ENCODE data around the gene OR4C46. TPM values are rescaled to one million over a fixed set of nuclear protein-coding genes. Genes with fewer than 3 reads are reported as not detected.
"Not testable (repeated sequence)": the region's sequence is repeated elsewhere in the genome, so short reads cannot be mapped to it uniquely, and the experiment has no call there.

OR4C46 gene
- not detected in 2 replicates for total RNA-seq

DNA sequence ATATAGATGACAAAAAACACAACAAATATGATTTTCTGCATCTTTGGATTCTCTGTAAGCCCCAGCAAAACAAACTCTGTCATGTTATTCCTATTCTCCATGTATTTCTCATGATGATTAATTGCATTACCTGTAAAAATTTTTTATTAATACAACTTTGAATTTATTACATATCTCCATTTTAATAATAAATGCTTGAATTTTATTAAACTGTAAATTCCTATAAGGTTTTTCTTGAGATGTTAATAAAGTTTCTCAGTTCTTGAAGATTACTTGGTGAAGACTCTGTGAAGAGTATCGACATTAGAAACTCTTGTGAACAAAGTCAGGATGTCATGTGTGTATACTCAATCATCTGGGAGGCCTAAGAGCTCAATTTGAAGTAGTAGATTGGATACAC is at the start of gene OR4C46:
Gene OR4C46, minus strand, starts transcription at position 101 of the 400 bp plus-strand sequence. Its CDS starts 0 bp downstream, at position 101.
- intact Hi-C loops (cut with micrococcal nuclease): no loop called here

GRCh38 chr11:54645606-54646005 is 41.8 kb upstream of the OR4C46 start:
- intact Hi-C loops (cut with micrococcal nuclease): loop anchor here (10.0 kb wide), 1 partner anchor 49 kb away; no protein-coding TSS in a partner anchor

GRCh38 chr11:54561439-54561838 is 42.4 kb downstream of the OR4C46 start:
- intact Hi-C loops (cut with micrococcal nuclease): not testable (repeated sequence)

GRCh38 chr11:54558919-54559318 is 44.9 kb downstream of the OR4C46 start:
- intact Hi-C loops (cut with micrococcal nuclease): no loop called here

- intact Hi-C loops (cut with micrococcal nuclease): no loop called here
These were observed 45.4 kb downstream of the OR4C46 start for GRCh38 chr11:54558407-54558806.

Other genes with a start within 250 kb of the OR4C46 start
- gene OR4A5, start 102.8 kb upstream of the OR4C46 start, total RNA-seq: not detected in 2 replicates